GM12873 (cell line): ENCODE results near the gene NCOA7.

Source experiments
- CTCF ChIP-seq: IDR thresholded peaks from 2 replicates; pipeline ENCODE4 v1.5.1; 2012; ENCODE audit warnings: low read depth, mild to moderate bottlenecking, moderate library complexity, low read length, control low read depth; ENCODE audit not compliant: insufficient read depth; ENCODE audit errors: missing control alignments

The NCOA7 gene

DNA sequence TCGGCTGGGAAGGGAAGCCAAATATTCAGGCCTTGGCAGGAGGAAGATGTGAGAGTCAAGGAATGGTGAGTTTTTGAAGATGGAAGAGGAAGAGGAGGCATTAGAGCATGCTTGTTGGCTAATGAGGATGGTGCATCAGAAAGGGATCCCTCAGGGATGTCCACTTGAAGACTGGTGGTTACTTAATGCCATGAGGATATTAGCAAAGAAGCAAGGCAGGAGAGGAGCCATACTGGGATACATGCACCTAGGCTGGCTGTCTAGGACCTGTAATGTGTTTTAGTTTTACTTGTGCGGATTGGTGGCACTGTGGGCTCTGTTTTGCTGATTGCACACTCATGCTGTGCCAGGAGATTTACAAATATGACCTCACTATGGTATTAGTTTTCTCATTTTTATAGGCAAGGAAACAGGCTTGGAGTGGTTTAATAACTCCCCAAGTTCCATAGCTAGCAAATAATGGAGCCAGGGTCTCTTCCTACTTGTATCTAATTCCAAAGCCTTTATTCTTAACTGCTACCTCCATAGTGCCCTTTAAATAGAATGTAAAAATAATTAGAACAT is 37.8 kb downstream of the NCOA7 start:
- no peak for TF ChIP-seq CTCF

DNA sequence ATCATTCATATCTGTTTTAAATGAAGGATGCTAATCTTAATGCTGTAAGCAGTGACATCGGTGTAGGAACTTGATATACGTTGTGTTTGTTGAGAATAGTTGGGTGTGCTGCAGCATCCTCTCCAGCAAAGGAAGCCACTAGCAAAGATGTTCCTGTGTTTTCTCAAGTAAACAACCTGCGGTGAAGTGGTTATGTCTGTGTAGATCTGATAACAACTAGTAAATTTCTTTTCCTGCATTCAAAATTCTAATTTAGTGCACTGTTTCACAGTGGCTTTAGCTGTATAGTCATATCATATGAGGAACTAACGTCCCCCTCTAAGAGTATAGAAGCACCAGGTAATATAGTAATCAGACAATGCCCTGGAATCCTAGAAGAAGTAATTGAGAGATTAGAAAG is 38.7 kb downstream of the NCOA7 start:
- TF ChIP-seq CTCF, result no peak

GRCh38 chr6:125831659-125832058 is 40.9 kb downstream of the NCOA7 start:
- TF ChIP-seq CTCF, result no peak

- TF ChIP-seq CTCF, result no peak
Observed at GRCh38 chr6:125832391-125833117, 41.8 kb downstream of the NCOA7 start.

- TF ChIP-seq CTCF, result no peak
Observed at GRCh38 chr6:125834348-125834747, 43.6 kb downstream of the NCOA7 start.

DNA sequence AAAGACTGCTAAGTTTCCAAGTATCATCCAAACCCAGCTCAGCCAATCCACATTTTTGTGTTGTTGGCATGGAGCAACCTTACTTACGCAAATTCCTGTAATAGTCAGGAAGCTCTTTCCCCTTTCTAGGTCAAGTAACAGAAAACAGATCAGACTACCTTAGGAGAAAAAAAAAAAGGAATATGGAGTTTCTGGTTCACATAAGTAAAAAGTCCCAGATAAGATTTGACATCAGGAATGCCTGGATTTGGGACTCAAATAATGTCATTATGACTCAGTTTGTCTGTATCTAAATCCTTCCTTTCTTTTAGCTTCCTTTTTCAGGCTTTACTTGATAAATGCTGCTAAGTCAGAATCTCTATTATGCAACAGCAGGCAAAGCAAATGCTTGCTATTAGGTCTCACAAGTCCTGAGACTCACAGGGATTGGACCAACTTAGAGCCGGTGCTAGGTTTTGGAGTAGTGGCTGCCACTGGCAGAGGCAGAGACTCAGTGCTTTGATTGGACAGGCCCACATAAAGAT is 44.5 kb downstream of the NCOA7 start:
- no peak for TF ChIP-seq CTCF

DNA sequence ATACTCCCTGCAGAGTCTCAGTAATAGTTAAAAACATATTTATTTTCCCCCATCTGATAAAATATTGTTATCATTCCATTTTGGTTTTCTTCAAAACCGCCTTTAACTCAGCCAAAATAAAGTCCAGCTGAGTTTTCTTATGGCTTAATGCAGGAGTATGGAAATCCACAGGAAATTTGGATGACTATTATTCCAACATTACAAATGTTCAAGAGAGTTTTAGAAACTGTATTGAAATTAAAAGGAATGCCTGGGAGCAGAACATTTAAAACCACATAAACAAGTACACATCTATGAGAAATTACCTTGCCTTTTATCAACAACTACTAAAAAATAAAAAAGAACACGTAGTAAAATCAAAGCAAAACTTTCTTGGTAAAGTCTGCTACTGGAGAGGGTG is 45.7 kb downstream of the NCOA7 start:
- TF ChIP-seq CTCF, result no peak
